Ascending aorta (tissue), 2 donors: ENCODE measurements around the gene CAST. TPM values are rescaled to one million over a fixed set of nuclear protein-coding genes. Genes with fewer than 3 reads are reported as not detected.

Experiments used
- DNase-seq, 2 donors: peaks; one replicate each; pipeline ENCODE4 v3.0.0-alpha.2; 2019; ENCODE audit warnings: low spot score in 2 of 2
- H3K27ac ChIP-seq, 2 donors: fragments of 200-600 bp; sonication (generic); one replicate each; pipeline ENCODE4 v1.5.1; 2016 to 2017; ENCODE audit warnings: mild to moderate bottlenecking in 1 of 2
- H3K27me3 ChIP-seq: fragments of 200-600 bp; sonication (generic); one replicate; pipeline ENCODE4 v1.5.1; 2017
- H3K36me3 ChIP-seq, 2 donors: fragments of 200-600 bp; sonication (generic); one replicate each; pipeline ENCODE4 v1.5.1; 2016
- H3K4me1 ChIP-seq, 2 donors: fragments of 200-600 bp; sonication (generic); one replicate each; pipeline ENCODE4 v1.5.1; 2016 to 2017; ENCODE audit warnings: mild to moderate bottlenecking in 1 of 2
- H3K4me3 ChIP-seq, 2 donors: fragments of 200-600 bp; sonication (generic); one replicate each; pipeline ENCODE4 v1.5.1; 2016 to 2017; ENCODE audit warnings: mild to moderate bottlenecking in 1 of 2
- H3K9me3 ChIP-seq, 2 donors: fragments of 200-600 bp; sonication (generic); one replicate each; pipeline ENCODE4 v1.5.1; 2016
- intact Hi-C: fragments of 100-400 bp; cut with DNase I; formaldehyde crosslinking; loops from one replicate; pipeline ENCODE4 v1.15.1; 2023
- total RNA-seq: library from RNA; depleted of rRNA; stranded (reverse); fragments of >200 nt; gene quantifications from one replicate; pipeline ENCODE4 v1.1.0, GENCODE V29; 2016
- TF ChIP-seq, protein P1 (sequence below), 3 experiments: fragments of 200-600 bp in 2 of 3; fragments of 450-650 bp in 1 of 3; sonication (generic) in 2 of 3; IDR thresholded peaks; one replicate each; pipeline ENCODE4 v1.5.1; 2016 to 2019; ENCODE audit warnings: antibody characterized with exemption in 3 of 3, mild to moderate bottlenecking in 1 of 3, moderate library complexity in 1 of 3

Gene CAST
- total RNA-seq, 1 donor from 2014 or later, result 266 TPM

DNA sequence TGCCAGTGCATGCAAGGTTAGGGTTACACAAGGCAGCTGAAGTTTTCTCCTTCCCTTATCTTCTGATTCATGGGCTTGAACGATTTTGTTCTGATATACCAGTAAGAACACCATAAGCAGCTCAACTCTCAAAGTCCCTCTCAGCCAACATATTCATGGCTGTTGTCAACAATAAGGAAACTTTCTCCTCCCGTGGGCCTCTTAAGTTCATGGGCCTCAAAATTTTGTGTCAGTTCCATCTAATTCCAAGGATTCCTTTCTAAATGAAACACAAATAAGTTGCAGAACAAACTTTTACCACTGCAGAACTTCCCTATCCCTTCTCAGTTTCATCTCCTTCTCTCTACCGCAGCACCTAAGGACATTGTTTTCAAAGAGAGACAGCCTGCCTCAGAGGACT lies 23.6 kb upstream of the CAST start:
- Histone ChIP-seq H3K9me3 (no peaks in the 10 kb centered on the region), H3K36me3 (no peaks in the 10 kb centered on the region), H3K4me1 (no peaks in the 10 kb centered on the region), H3K27me3 (no peaks in the 10 kb centered on the region), H3K4me3 (no peak overlapping the region), H3K27ac (no peak overlapping the region)
- no peak for DNase-seq
- TF ChIP-seq, protein P1, sequence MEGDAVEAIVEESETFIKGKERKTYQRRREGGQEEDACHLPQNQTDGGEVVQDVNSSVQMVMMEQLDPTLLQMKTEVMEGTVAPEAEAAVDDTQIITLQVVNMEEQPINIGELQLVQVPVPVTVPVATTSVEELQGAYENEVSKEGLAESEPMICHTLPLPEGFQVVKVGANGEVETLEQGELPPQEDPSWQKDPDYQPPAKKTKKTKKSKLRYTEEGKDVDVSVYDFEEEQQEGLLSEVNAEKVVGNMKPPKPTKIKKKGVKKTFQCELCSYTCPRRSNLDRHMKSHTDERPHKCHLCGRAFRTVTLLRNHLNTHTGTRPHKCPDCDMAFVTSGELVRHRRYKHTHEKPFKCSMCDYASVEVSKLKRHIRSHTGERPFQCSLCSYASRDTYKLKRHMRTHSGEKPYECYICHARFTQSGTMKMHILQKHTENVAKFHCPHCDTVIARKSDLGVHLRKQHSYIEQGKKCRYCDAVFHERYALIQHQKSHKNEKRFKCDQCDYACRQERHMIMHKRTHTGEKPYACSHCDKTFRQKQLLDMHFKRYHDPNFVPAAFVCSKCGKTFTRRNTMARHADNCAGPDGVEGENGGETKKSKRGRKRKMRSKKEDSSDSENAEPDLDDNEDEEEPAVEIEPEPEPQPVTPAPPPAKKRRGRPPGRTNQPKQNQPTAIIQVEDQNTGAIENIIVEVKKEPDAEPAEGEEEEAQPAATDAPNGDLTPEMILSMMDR (IDR thresholded peaks at IDR 0.05), result no peak
- intact Hi-C loops, result no loop called here

DNA sequence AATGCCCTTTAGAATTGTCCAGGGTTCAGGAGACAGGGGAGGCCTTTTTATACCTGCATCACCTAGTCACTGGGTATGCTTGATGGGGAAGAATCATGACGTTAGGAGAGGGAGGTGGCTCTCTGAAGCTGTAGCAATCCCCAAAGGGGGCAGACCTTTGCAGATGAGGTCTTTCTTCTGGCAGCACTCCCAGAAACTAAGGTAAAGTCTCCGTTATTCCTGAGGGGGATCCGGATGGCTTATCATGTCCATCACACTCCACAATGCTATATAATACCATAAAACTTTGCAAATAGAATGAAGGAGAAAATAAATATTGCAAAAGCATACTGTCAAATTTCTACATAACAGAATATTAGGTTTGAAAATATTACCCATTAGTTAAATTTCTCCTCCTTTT lies 21.5 kb upstream of the CAST start:
- Histone ChIP-seq H3K4me3 (no peak overlapping the region), H3K36me3 (no peaks in the 10 kb centered on the region), H3K27ac (no peak overlapping the region), H3K9me3 (no peaks in the 10 kb centered on the region), H3K4me1 (no peaks in the 10 kb centered on the region), H3K27me3 (no peaks in the 10 kb centered on the region)
- intact Hi-C loops, result no loop called here
- no peak for DNase-seq
- TF ChIP-seq, protein P1 (IDR thresholded peaks at IDR 0.05), result no peak

DNA sequence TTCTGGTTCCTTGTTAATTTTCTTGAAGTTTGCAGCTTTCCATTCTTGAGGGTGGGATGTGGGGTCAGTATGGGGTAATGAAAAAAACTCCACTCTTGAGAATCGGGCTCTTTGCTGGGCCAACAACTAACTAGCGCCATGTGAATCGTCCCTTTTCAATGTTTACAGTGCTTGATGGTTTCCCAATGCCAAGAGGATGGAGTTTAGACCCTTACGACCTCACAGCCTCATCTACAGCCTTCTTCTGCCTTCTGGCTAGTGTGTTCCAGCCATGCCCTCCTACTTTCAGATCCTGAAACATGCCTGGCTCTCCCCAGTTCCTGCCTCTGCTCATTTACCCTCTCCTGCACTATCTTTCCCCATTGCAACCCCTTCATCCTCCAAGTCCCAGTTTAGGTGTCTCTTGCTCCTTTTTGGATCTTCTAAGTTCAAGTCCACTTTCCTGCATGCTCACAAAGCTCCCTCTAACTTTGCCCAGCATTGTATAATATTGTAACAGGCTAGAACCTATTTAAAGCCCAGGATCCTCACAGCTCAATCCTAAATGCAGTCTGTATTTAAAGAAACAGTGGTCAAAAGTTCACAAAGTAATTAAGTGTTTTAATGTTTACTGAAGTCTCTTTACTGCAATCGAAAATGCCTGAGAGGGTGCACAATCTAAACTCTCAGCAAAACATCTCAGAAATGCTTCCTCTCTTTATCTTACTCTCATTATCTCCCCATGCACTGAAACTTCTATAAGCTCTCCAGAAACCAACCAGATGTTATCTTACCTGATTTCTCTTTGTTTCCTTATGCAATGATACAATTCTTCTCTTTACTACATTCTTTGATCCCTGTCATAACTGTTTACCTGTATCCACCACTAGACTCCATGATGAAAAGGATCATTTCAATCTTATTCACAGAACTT lies 20.6 kb upstream of the CAST start:
- no peaks in the 10 kb centered on the region for H3K9me3 ChIP-seq
- no peak overlapping the region for H3K4me3 ChIP-seq
- intact Hi-C loops, result no loop called here
- no peaks in the 10 kb centered on the region for H3K36me3 ChIP-seq
- no peaks in the 10 kb centered on the region for H3K4me1 ChIP-seq
- H3K27me3 ChIP-seq, result no peaks in the 10 kb centered on the region
- TF ChIP-seq, protein P1 (IDR thresholded peaks at IDR 0.05), result no peak
- no peak for DNase-seq
- H3K27ac ChIP-seq, result no peak overlapping the region

DNA sequence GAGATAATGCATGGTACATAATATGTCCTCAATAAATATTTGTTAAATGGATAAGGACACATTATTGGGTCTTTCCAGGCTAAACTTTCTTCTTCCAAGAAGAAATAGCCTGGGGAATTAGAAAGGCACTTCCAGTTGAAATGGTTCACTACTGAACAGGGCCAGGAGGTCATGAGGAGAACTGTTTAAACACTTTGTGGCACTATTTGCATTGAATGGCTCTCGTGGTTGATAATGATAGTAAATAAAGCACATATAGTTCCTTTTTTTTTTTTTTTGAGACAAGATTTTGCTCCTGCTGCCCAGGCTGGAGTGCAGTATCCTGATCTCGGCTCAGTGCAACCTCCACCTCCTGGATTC lies 19.9 kb upstream of the CAST start:
- Histone ChIP-seq H3K27me3 (no peaks in the 10 kb centered on the region), H3K4me3 (no peak overlapping the region), H3K36me3 (no peaks in the 10 kb centered on the region), H3K9me3 (no peaks in the 10 kb centered on the region), H3K27ac (no peak overlapping the region), H3K4me1 (no peaks in the 10 kb centered on the region)
- TF ChIP-seq, protein P1 (IDR thresholded peaks at IDR 0.05), result no peak
- no peak for DNase-seq
- intact Hi-C loops, result no loop called here

DNA sequence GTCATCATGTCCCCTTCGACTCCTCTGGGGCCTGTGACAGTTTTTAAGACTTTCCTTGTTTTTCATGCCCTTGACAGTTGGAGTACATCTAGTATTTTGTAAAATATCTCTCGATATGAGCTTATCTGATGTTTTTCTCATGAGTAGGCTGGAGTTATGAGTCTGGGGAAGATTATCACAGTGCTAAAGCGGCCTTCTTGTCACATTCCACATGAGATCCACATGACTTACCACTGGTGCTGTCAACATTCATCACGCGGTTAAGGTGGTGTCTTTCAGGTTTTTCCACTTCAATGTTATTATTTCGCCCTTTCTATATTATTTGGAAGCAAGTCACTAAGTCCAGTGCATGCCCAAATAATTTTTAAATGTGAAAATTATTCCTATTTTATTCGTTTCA lies 17.1 kb upstream of the CAST start:
- DNase-seq, result no peak
- no peaks in the 10 kb centered on the region for H3K27me3 ChIP-seq
- TF ChIP-seq, protein P1 (IDR thresholded peaks at IDR 0.05), result no peak
- H3K4me3 ChIP-seq, result no peak overlapping the region
- H3K4me1 ChIP-seq, result no peaks in the 10 kb centered on the region
- no peaks in the 10 kb centered on the region for H3K9me3 ChIP-seq
- H3K36me3 ChIP-seq, result no peaks in the 10 kb centered on the region
- H3K27ac ChIP-seq, result no peak overlapping the region
- intact Hi-C loops, result no loop called here
